HepG2 (cell line): ENCODE data around the gene FBXO41. TPM values are rescaled to one million over a fixed set of nuclear protein-coding genes. Genes with fewer than 3 reads are reported as not detected.

Experiments used
- CCDC6 ChIP-seq: sonication (generic); formaldehyde crosslinking; IDR thresholded peaks from 2 replicates; pipeline ENCODE4 v1.8.1; 2022; ENCODE audit warnings: mild to moderate bottlenecking, missing genetic modification reagents, moderate library complexity
- GZF1 ChIP-seq: sonication (generic); formaldehyde crosslinking; IDR thresholded peaks from 2 replicates; pipeline ENCODE4 v1.5.1; 2020; ENCODE audit warnings: mild to moderate bottlenecking, missing genetic modification reagents
- HCFC1 ChIP-seq: fragments of 150-350 bp; IDR thresholded peaks from 2 replicates; pipeline ENCODE4 v1.6.1; 2014; ENCODE audit warnings: low read depth, low read length
- HMGA1 ChIP-seq: sonication (generic); formaldehyde crosslinking; conservative IDR thresholded peaks from 2 replicates; pipeline ENCODE4 v1.4.0; 2020; ENCODE audit warnings: missing genetic modification reagents
- HNF4G ChIP-seq, 2 experiments: sonication (generic) in 1 of 2; formaldehyde crosslinking in 1 of 2; IDR thresholded peaks; 2 replicates each; pipeline versions ENCODE4 v1.4.0 to v1.6.1; 2011 to 2020; ENCODE audit warnings: borderline replicate concordance in 2 of 2, low read depth in 2 of 2, mild to moderate bottlenecking in 2 of 2, low read length in 1 of 2, missing genetic modification reagents in 1 of 2, moderate library complexity in 1 of 2
- KLF11 ChIP-seq: IDR thresholded peaks from 2 replicates; pipeline ENCODE4 v1.6.1; 2016; ENCODE audit warnings: missing compliant biosample characterization
- KLF12 ChIP-seq: sonication (generic); formaldehyde crosslinking; IDR thresholded peaks from 2 replicates; pipeline ENCODE4 v1.4.0; 2020; ENCODE audit warnings: missing genetic modification reagents, borderline replicate concordance
- NFKB2 ChIP-seq: sonication (generic); formaldehyde crosslinking; IDR thresholded peaks from 2 replicates; pipeline ENCODE4 v1.4.0; 2020; ENCODE audit warnings: missing genetic modification reagents, borderline replicate concordance
- PCBP2 ChIP-seq: fragments of 200-400 bp; formaldehyde crosslinking; optimal IDR thresholded peaks from 2 replicates; pipeline ENCODE3; 2018; ENCODE audit warnings: low read length, low read depth; ENCODE audit not compliant: poor library complexity, severe bottlenecking
- SKI ChIP-seq: fragments of 450-650 bp; IDR thresholded peaks from one replicate; pipeline ENCODE4 v1.6.1; 2018; ENCODE audit warnings: mild to moderate bottlenecking; ENCODE audit not compliant: partially characterized antibody
- SRSF4 ChIP-seq: fragments of 200-400 bp; formaldehyde crosslinking; IDR thresholded peaks from one replicate; pipeline ENCODE4 v1.6.1; 2018; ENCODE audit warnings: mild to moderate bottlenecking, low read depth, low read length, moderate library complexity; ENCODE audit not compliant: poor library complexity, severe bottlenecking
- ZBTB37 ChIP-seq: sonication (generic); formaldehyde crosslinking; IDR thresholded peaks from 2 replicates; pipeline ENCODE4 v1.4.0; 2020; ENCODE audit warnings: mild to moderate bottlenecking, missing genetic modification reagents
- ZKSCAN1 ChIP-seq: fragments of 150-350 bp; IDR thresholded peaks from 2 replicates; pipeline ENCODE4 v1.6.1; 2014; ENCODE audit warnings: low read length
- ZNF143 ChIP-seq: sonication (generic); formaldehyde crosslinking; IDR thresholded peaks from 2 replicates; pipeline ENCODE4 v1.4.0; 2020; ENCODE audit warnings: missing genetic modification reagents
- ZNF232 ChIP-seq: sonication (generic); formaldehyde crosslinking; IDR thresholded peaks from 2 replicates; pipeline ENCODE4 v1.4.0; 2020; ENCODE audit warnings: missing genetic modification reagents, borderline replicate concordance
- ZNF549 ChIP-seq: sonication (generic); formaldehyde crosslinking; IDR thresholded peaks from 2 replicates; pipeline ENCODE4 v1.5.0; 2020; ENCODE audit warnings: missing genetic modification reagents
- ZNF552 ChIP-seq: sonication (generic); formaldehyde crosslinking; IDR thresholded peaks from 2 replicates; pipeline ENCODE4 v1.9.0; 2022; ENCODE audit warnings: missing genetic modification reagents, mild to moderate bottlenecking, borderline replicate concordance
- ZNF713 ChIP-seq: sonication (generic); formaldehyde crosslinking; IDR thresholded peaks from 2 replicates; pipeline ENCODE4 v1.4.0; 2020; ENCODE audit warnings: mild to moderate bottlenecking, missing genetic modification reagents
- ZNF761 ChIP-seq: sonication (generic); formaldehyde crosslinking; conservative IDR thresholded peaks from 2 replicates; pipeline ENCODE4 v1.4.0; 2020; ENCODE audit warnings: mild to moderate bottlenecking, missing genetic modification reagents
- ZNF790 ChIP-seq: sonication (generic); formaldehyde crosslinking; IDR thresholded peaks from 2 replicates; pipeline ENCODE4 v1.8.0; 2022; ENCODE audit warnings: missing genetic modification reagents, mild to moderate bottlenecking, borderline replicate concordance
- polyA plus RNA-seq, 8 experiments: library from polyadenylated mRNA; depleted of rRNA in 3 of 8; stranded (reverse) in 7 of 8; unstranded in 1 of 8; fragments of >200 nt; fragmentation: Illumina TruSeq in 4 of 8; extraction: Trizol in 4 of 8; gene quantifications; 2 replicates each; pipeline versions ENCODE4 v1.2.1 to v1.2.3, GENCODE V29; 2011 to 2016; ENCODE audit warnings: low read depth in 4 of 8, missing spikeins in 1 of 8, mixed read lengths in 1 of 8; ENCODE audit not compliant: insufficient read depth in 1 of 8
- total RNA-seq, 5 experiments: library from RNA; depleted of rRNA; stranded (reverse); fragments of >200 nt; fragmentation: Illumina TruSeq; extraction: Trizol; gene quantifications; 2 replicates each; pipeline ENCODE4 v1.2.3, GENCODE V29; 2016; ENCODE audit warnings: low read depth in 1 of 5
- TF ChIP-seq, protein P1 (sequence below): IDR thresholded peaks from 2 replicates; pipeline ENCODE4 v1.6.1; 2016; ENCODE audit warnings: mild to moderate bottlenecking, missing biosample characterization, missing genetic modification reagents
- TF ChIP-seq, protein P2 (sequence below): IDR thresholded peaks from 2 replicates; pipeline ENCODE4 v1.6.1; 2012; ENCODE audit warnings: inconsistent platforms

FBXO41 gene
- total and polyA plus RNA-seq, 2 of the 13 experiments (the other 11 are each of a cell fraction or from before 2014, with no cell fraction given) = 4.2 to 10.3 TPM

GRCh38 chr2:73233154-73233931 lies 50.9 kb downstream of the FBXO41 start, which contains the start of gene PRADC1 (continued):
- TF ChIP-seq SKI (peak; percentile 30), ZNF143 (CRISPR knock-in tag) (peak; percentile 69; the same call in 1 of the 2 replicates), HCFC1 (no peak; the same call in 1 of the 2 replicates), GZF1 (0 out of 2 replicates have a peak, but pooled peaks have one; percentile 11), CCDC6 (peak; percentile 61), HNF4G (IDR thresholded peaks at IDR 0.05; ENCODE audit: borderline replicate concordance, low read depth, low read length) (no peak), HNF4G (CRISPR knock-in tag; IDR thresholded peaks at IDR 0.05; ENCODE audit: borderline replicate concordance, low read depth) (0 out of 2 replicates have a peak, but pooled peaks have one; percentile 12), SRSF4 (no peak), ZNF790 (CRISPR knock-in tag) (peak; percentile 96), ZNF713 (no peak), HMGA1 (CRISPR knock-in tag) (no peak), ZNF761 (CRISPR knock-in tag) (no peak), ZBTB37 (CRISPR knock-in tag) (no peak), NFKB2 (CRISPR knock-in tag) (no peak; the same call in 1 of the 2 replicates), ZKSCAN1 (no peak), ZNF549 (CRISPR knock-in tag) (no peak), PCBP2 (no peak), KLF11 (CRISPR knock-in tag) (peak; percentile 64; the same call in 1 of the 2 replicates), ZNF552 (no peak; the same call in 1 of the 2 replicates), KLF12 (CRISPR knock-in tag) (peak; percentile 61; the same call in 1 of the 2 replicates), ZNF232 (CRISPR knock-in tag) (peak; percentile 33; the same call in 1 of the 2 replicates)
- TF ChIP-seq, protein P1, sequence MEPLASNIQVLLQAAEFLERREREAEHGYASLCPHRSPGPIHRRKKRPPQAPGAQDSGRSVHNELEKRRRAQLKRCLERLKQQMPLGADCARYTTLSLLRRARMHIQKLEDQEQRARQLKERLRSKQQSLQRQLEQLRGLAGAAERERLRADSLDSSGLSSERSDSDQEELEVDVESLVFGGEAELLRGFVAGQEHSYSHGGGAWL (CRISPR knock-in tag) = peak; percentile 59
- TF ChIP-seq, protein P2, sequence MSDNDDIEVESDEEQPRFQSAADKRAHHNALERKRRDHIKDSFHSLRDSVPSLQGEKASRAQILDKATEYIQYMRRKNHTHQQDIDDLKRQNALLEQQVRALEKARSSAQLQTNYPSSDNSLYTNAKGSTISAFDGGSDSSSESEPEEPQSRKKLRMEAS = peak; percentile 88
